ENCODE results near the gene TSPAN18.
"Not testable (repeated sequence)": the region's sequence is repeated elsewhere in the genome, so short reads cannot be mapped to it uniquely, and the experiment has no call there.

The TSPAN18 gene

GRCh38 chr11:44870181-44870580 lies 143.4 kb downstream of the TSPAN18 start:
- no peaks in the 10 kb centered on the region for H3K27me3 ChIP-seq (replicated peaks; ENCODE audit: insufficient read depth, low read length)
- H3K4me3 ChIP-seq (ENCODE audit: low read length) = no peak overlapping the region
- no peak overlapping the region for H2AFZ ChIP-seq (ENCODE audit: low read length)
- no peak for TF ChIP-seq EZH2 (optimal IDR thresholded peaks at IDR 0.05; ENCODE audit: low read depth, low read length)
- TF ChIP-seq EZH2phosphoT487 (IDR thresholded peaks at IDR 0.05; ENCODE audit: low read length) = no peak
- TF ChIP-seq, protein P1, sequence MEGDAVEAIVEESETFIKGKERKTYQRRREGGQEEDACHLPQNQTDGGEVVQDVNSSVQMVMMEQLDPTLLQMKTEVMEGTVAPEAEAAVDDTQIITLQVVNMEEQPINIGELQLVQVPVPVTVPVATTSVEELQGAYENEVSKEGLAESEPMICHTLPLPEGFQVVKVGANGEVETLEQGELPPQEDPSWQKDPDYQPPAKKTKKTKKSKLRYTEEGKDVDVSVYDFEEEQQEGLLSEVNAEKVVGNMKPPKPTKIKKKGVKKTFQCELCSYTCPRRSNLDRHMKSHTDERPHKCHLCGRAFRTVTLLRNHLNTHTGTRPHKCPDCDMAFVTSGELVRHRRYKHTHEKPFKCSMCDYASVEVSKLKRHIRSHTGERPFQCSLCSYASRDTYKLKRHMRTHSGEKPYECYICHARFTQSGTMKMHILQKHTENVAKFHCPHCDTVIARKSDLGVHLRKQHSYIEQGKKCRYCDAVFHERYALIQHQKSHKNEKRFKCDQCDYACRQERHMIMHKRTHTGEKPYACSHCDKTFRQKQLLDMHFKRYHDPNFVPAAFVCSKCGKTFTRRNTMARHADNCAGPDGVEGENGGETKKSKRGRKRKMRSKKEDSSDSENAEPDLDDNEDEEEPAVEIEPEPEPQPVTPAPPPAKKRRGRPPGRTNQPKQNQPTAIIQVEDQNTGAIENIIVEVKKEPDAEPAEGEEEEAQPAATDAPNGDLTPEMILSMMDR (IDR thresholded peaks at IDR 0.05; ENCODE audit: low read length) = no peak
- no peak overlapping the region for H3K9ac ChIP-seq (ENCODE audit: low read length)
- H3K27ac ChIP-seq (ENCODE audit: low read length) = no peak overlapping the region
- H3K9me2 ChIP-seq (replicated peaks; ENCODE audit: insufficient read depth, low read length) = no peaks in the 10 kb centered on the region
- H3K79me2 ChIP-seq (ENCODE audit: low read length) = no peaks in the 10 kb centered on the region
- H3F3A ChIP-seq (ENCODE audit: insufficient read depth, low read length) = peaks cover 4% of the 10 kb centered on the region; the same call in 1 of the 2 replicates
- DNase-seq = no peak
- H3K4me2 ChIP-seq (ENCODE audit: low read depth, low read length) = no peak overlapping the region
- H4K20me1 ChIP-seq (ENCODE audit: insufficient read depth, low read length) = no peaks in the 10 kb centered on the region
- no peaks in the 10 kb centered on the region for H3K9me3 ChIP-seq (replicated peaks; ENCODE audit: insufficient read depth, low read length)
- no peaks in the 10 kb centered on the region for H3K36me3 ChIP-seq (replicated peaks; ENCODE audit: insufficient read depth, low read length)
- peaks cover 15% of the 10 kb centered on the region for H3K4me1 ChIP-seq (ENCODE audit: low read length)

GRCh38 chr11:44870615-44871176 lies 143.9 kb downstream of the TSPAN18 start:
- no peak for DNase-seq
- no peak overlapping the region for H3K4me3 ChIP-seq (ENCODE audit: low read length)
- TF ChIP-seq EZH2phosphoT487 (IDR thresholded peaks at IDR 0.05; ENCODE audit: low read length) = no peak
- TF ChIP-seq, protein P1 (IDR thresholded peaks at IDR 0.05; ENCODE audit: low read length) = no peak
- no peak for TF ChIP-seq EZH2 (optimal IDR thresholded peaks at IDR 0.05; ENCODE audit: low read depth, low read length)
- H3K27me3 ChIP-seq (replicated peaks; ENCODE audit: insufficient read depth, low read length) = no peaks in the 10 kb centered on the region
- H3K9me2 ChIP-seq (replicated peaks; ENCODE audit: insufficient read depth, low read length) = no peaks in the 10 kb centered on the region
- no peak overlapping the region for H3K4me2 ChIP-seq (ENCODE audit: low read depth, low read length)
- H3K9me3 ChIP-seq (replicated peaks; ENCODE audit: insufficient read depth, low read length) = no peaks in the 10 kb centered on the region
- no peak overlapping the region for H3K27ac ChIP-seq (ENCODE audit: low read length)
- peaks cover 4% of the 10 kb centered on the region; the same call in 1 of the 2 replicates for H3F3A ChIP-seq (ENCODE audit: insufficient read depth, low read length)
- H3K79me2 ChIP-seq (ENCODE audit: low read length) = no peaks in the 10 kb centered on the region
- H4K20me1 ChIP-seq (ENCODE audit: insufficient read depth, low read length) = no peaks in the 10 kb centered on the region
- H3K4me1 ChIP-seq (ENCODE audit: low read length) = peaks cover 15% of the 10 kb centered on the region
- H2AFZ ChIP-seq (ENCODE audit: low read length) = no peak overlapping the region
- no peaks in the 10 kb centered on the region for H3K36me3 ChIP-seq (replicated peaks; ENCODE audit: insufficient read depth, low read length)
- H3K9ac ChIP-seq (ENCODE audit: low read length) = no peak overlapping the region

GRCh38 chr11:44871682-44872081 lies 144.9 kb downstream of the TSPAN18 start:
- not testable (repeated sequence) for H3K79me2 ChIP-seq (ENCODE audit: low read length); H4K20me1 ChIP-seq (ENCODE audit: insufficient read depth, low read length); H3K9ac ChIP-seq (ENCODE audit: low read length); H2AFZ ChIP-seq (ENCODE audit: low read length); H3K9me3 ChIP-seq (replicated peaks; ENCODE audit: insufficient read depth, low read length); H3K4me2 ChIP-seq (ENCODE audit: low read depth, low read length); H3K27ac ChIP-seq (ENCODE audit: low read length); H3K9me2 ChIP-seq (replicated peaks; ENCODE audit: insufficient read depth, low read length); H3K4me3 ChIP-seq (ENCODE audit: low read length); H3K36me3 ChIP-seq (replicated peaks; ENCODE audit: insufficient read depth, low read length); H3F3A ChIP-seq (ENCODE audit: insufficient read depth, low read length); H3K27me3 ChIP-seq (replicated peaks; ENCODE audit: insufficient read depth, low read length)
- peak; percentile 46 for DNase-seq
- peaks cover 15% of the 10 kb centered on the region for H3K4me1 ChIP-seq (ENCODE audit: low read length)

DNA sequence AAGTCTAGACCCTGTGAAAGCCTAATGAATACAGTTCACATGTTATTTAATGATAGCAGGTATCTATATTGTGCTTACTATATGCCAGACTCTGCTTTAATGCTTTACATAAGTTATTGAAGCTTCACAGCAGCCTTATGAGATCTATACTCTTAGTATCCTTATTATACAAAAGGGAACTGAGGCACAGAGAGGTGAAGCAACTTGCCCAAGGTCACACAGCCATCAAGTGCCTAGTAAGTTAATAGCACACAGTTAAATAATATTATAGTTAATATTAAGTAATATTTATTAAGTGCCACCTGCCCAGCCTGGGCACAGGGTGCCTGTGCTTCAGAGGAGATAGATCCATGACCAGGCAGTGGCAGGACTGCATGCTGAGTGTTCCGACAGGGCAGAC lies 145.8 kb downstream of the TSPAN18 start:
- H3K4me3 ChIP-seq (ENCODE audit: low read length) = no peak overlapping the region
- TF ChIP-seq EZH2 (optimal IDR thresholded peaks at IDR 0.05; ENCODE audit: low read depth, low read length) (no peak), EZH2phosphoT487 (IDR thresholded peaks at IDR 0.05; ENCODE audit: low read length) (no peak)
- TF ChIP-seq, protein P1 (IDR thresholded peaks at IDR 0.05; ENCODE audit: low read length) = no peak
- H3K9ac ChIP-seq (ENCODE audit: low read length) = no peak overlapping the region

More for the DNA sequence above, 145.8 kb downstream of the TSPAN18 start:
- H3K9me2 ChIP-seq (replicated peaks; ENCODE audit: insufficient read depth, low read length) = no peaks in the 10 kb centered on the region
- H4K20me1 ChIP-seq (ENCODE audit: insufficient read depth, low read length) = no peaks in the 10 kb centered on the region
- no peak overlapping the region for H3K27ac ChIP-seq (ENCODE audit: low read length)
- no peaks in the 10 kb centered on the region for H3K27me3 ChIP-seq (replicated peaks; ENCODE audit: insufficient read depth, low read length)
- no peaks in the 10 kb centered on the region for H3K79me2 ChIP-seq (ENCODE audit: low read length)
- no peaks in the 10 kb centered on the region for H3K9me3 ChIP-seq (replicated peaks; ENCODE audit: insufficient read depth, low read length)
- peaks cover 15% of the 10 kb centered on the region for H3K4me1 ChIP-seq (ENCODE audit: low read length)
- no peak overlapping the region for H2AFZ ChIP-seq (ENCODE audit: low read length)
- no peak for DNase-seq
- H3K4me2 ChIP-seq (ENCODE audit: low read depth, low read length) = no peak overlapping the region
- peaks cover 4% of the 10 kb centered on the region; the same call in 1 of the 2 replicates for H3F3A ChIP-seq (ENCODE audit: insufficient read depth, low read length)
- H3K36me3 ChIP-seq (replicated peaks; ENCODE audit: insufficient read depth, low read length) = no peaks in the 10 kb centered on the region
